HG02610 (cell line): ENCODE measurements around the gene MOGAT3.

Source experiments
- ATAC-seq: cut with Tn5 transposase; IDR thresholded peaks from one replicate; pipeline ENCODE4 v1.9.1; 2021; ENCODE audit warnings: mild to moderate bottlenecking, moderate library complexity; ENCODE audit not compliant: unreplicated experiment

The MOGAT3 gene

GRCh38 chr7:101173752-101174244, 27.0 kb downstream of the MOGAT3 start:
- no peak for ATAC-seq

- no peak for ATAC-seq
Observed at GRCh38 chr7:101172854-101173751, 27.7 kb downstream of the MOGAT3 start.

- ATAC-seq, result no peak
Observed at GRCh38 chr7:101172005-101172853, 28.6 kb downstream of the MOGAT3 start.

GRCh38 chr7:101171442-101171837, 29.4 kb downstream of the MOGAT3 start:
- no peak for ATAC-seq

GRCh38 chr7:101170617-101171441, 30.0 kb downstream of the MOGAT3 start:
- ATAC-seq, result no peak

GRCh38 chr7:101169838-101170551, 30.8 kb downstream of the MOGAT3 start:
- ATAC-seq, result peak; percentile 44

GRCh38 chr7:101169110-101169837, 31.6 kb downstream of the MOGAT3 start:
- no peak for ATAC-seq

- no peak for ATAC-seq
Observed at GRCh38 chr7:101168412-101169049, 32.3 kb downstream of the MOGAT3 start.

- ATAC-seq, result no peak
Observed at GRCh38 chr7:101167645-101168411, 33.0 kb downstream of the MOGAT3 start.

GRCh38 chr7:101166909-101167644, 33.8 kb downstream of the MOGAT3 start:
- no peak for ATAC-seq

GRCh38 chr7:101166648-101166908, 34.3 kb downstream of the MOGAT3 start:
- ATAC-seq, result no peak

GRCh38 chr7:101165958-101166647, 34.7 kb downstream of the MOGAT3 start:
- no peak for ATAC-seq

GRCh38 chr7:101165075-101165957, 35.5 kb downstream of the MOGAT3 start, which contains the start of gene VGF:
Gene VGF (minus strand): TSS chr7:101165569. CDS start chr7:101164843, 726 bp downstream.
- peak; percentile 63 for ATAC-seq

GRCh38 chr7:101164071-101164840, 36.6 kb downstream of the MOGAT3 start:
- no peak for ATAC-seq
